HepG2 (cell line): Measurements from ENCODE around the gene TAB2. TPM values are rescaled to one million over a fixed set of nuclear protein-coding genes. Genes with fewer than 3 reads are reported as not detected.
A peak's percentile ranks its signal among the peaks of the same experiment; 100 is the strongest.

Experiments used
- ATAC-seq: fragments of 200-7000 bp; cut with Tn5 transposase; 3 replicates; pipeline ENCODE4 v1.9.1; 2020; ENCODE audit warnings: mild to moderate bottlenecking, moderate library complexity
- BruUV-seq: library from RNA; stranded (reverse); fragments of 400-500 nt; replicated peaks from 2 replicates; lab custom pipeline; 2021; lab: Mats Ljungman, UMichigan
- CTCF ChIA-PET: fragments of 300-600 bp; formaldehyde crosslinking; extraction: SDS; loops from one replicate; lab custom pipeline; 2021; ENCODE audit warnings: low total read pairs, inconsistent platforms, low intra/inter-chr PET ratio; lab: Yijun Ruan, JAX
- POLR2A ChIA-PET: fragments of 350-600 bp; sonication (Branson Sonifier 250); formaldehyde crosslinking; loops from one replicate; lab custom pipeline; 2020; ENCODE audit warnings: antibody characterized with exemption, inconsistent platforms; lab: Yijun Ruan, JAX
- DNase-seq: peaks from one replicate; pipeline ENCODE4 v3.0.0-alpha.2; 2015; ENCODE audit warnings: low spot score
- FAIRE-seq: peaks from 3 replicates; lab custom pipeline; 2011; peaks lifted over from hg19 to GRCh38; lab: Jason Lieb, UNC
- H2AFZ ChIP-seq: one replicate; pipeline ENCODE4 v1.6.1; 2011; ENCODE audit warnings: low read length, inconsistent platforms
- H3K27ac ChIP-seq: fragments of 300-600 bp; 3 replicates; pipeline ENCODE4 v1.8.0; 2011; ENCODE audit warnings: mixed run types, mild to moderate bottlenecking, mixed read lengths, low read length, inconsistent platforms; ENCODE audit not compliant: insufficient read depth; ENCODE audit errors: extremely low read length
- H3K27me3 ChIP-seq, 2 experiments: fragments of 200-600 bp in 1 of 2; 2 replicates in 1 of 2; 3 replicates in 1 of 2; pipeline versions ENCODE4 v1.6.0 to v1.8.0; 2011; ENCODE audit warnings: low read length in 2 of 2, mild to moderate bottlenecking in 2 of 2, moderate library complexity in 2 of 2, inconsistent platforms in 1 of 2; ENCODE audit not compliant: insufficient read depth in 2 of 2, control insufficient read depth in 1 of 2
- H3K36me3 ChIP-seq, 2 experiments: fragments of 200-600 bp in 1 of 2; replicated peaks in 1 of 2; 2 replicates in 1 of 2; 3 replicates in 1 of 2; pipeline versions ENCODE4 v1.5.1 to v1.8.0; 2011; ENCODE audit warnings: low read length in 2 of 2, inconsistent platforms in 1 of 2; ENCODE audit not compliant: insufficient read depth in 2 of 2, control insufficient read depth in 1 of 2
- H3K4me1 ChIP-seq: 2 replicates; pipeline ENCODE4 v1.5.1; 2012; ENCODE audit warnings: low read length, inconsistent platforms; ENCODE audit not compliant: insufficient read depth
- H3K4me2 ChIP-seq: 2 replicates; pipeline ENCODE4 v1.6.0; 2011; ENCODE audit warnings: low read depth, low read length, inconsistent platforms
- H3K4me3 ChIP-seq, 3 experiments: fragments of 200-600 bp in 1 of 3; sonication (generic), shearing (Covaris generic) in 1 of 3; replicated peaks in 1 of 3; 2 replicates each; pipeline ENCODE4 v1.5.1; 2011 to 2016; ENCODE audit warnings: low read length in 3 of 3, inconsistent platforms in 2 of 3, low read depth in 2 of 3, mild to moderate bottlenecking in 2 of 3, control low read depth in 1 of 3, mixed read lengths in 1 of 3; ENCODE audit not compliant: insufficient read depth in 1 of 3
- H3K79me2 ChIP-seq: one replicate; pipeline ENCODE4 v1.6.1; 2011; ENCODE audit warnings: low read length, inconsistent platforms; ENCODE audit not compliant: insufficient read depth
- H3K9ac ChIP-seq: 2 replicates; pipeline ENCODE4 v1.6.0; 2011; ENCODE audit warnings: mild to moderate bottlenecking, low read depth, low read length, inconsistent platforms; ENCODE audit not compliant: insufficient read depth
- H3K9me3 ChIP-seq: 2 replicates; pipeline ENCODE4 v1.5.1; 2012; ENCODE audit warnings: mild to moderate bottlenecking, low read length
- H4K20me1 ChIP-seq: 2 replicates; pipeline ENCODE4 v1.6.0; 2011; ENCODE audit warnings: inconsistent platforms, mild to moderate bottlenecking, low read length, moderate library complexity; ENCODE audit not compliant: insufficient read depth
- FOXA1 ChIP-seq, 2 experiments: fragments of 450-650 bp in 1 of 2; sonication (generic) in 1 of 2; formaldehyde crosslinking in 1 of 2; IDR thresholded peaks; 2 replicates each; pipeline versions ENCODE4 v1.4.0 to v1.6.1; 2016 to 2020; ENCODE audit warnings: missing genetic modification reagents in 1 of 2
- FOXA3 ChIP-seq: IDR thresholded peaks from 2 replicates; pipeline ENCODE4 v1.6.1; 2016; ENCODE audit warnings: missing genetic modification reagents, missing compliant biosample characterization
- HDAC2 ChIP-seq: sonication (generic); formaldehyde crosslinking; IDR thresholded peaks from 2 replicates; pipeline ENCODE4 v1.4.0; 2020; ENCODE audit warnings: missing genetic modification reagents
- RFX5 ChIP-seq: IDR thresholded peaks from 2 replicates; pipeline ENCODE4 v1.6.1; 2011; ENCODE audit warnings: low read depth, low read length, improper control_type of control experiment
- RNF2 ChIP-seq: fragments of 450-650 bp; conservative IDR thresholded peaks from 2 replicates; pipeline ENCODE4 v1.6.1; 2016; ENCODE audit warnings: low read depth
- TBX3 ChIP-seq: fragments of 450-650 bp; IDR thresholded peaks from 2 replicates; pipeline ENCODE4 v1.6.1; 2017; ENCODE audit warnings: antibody characterized with exemption, mild to moderate bottlenecking, inconsistent platforms, borderline replicate concordance
- ZNF225 ChIP-seq: sonication (generic); formaldehyde crosslinking; IDR thresholded peaks from 2 replicates; pipeline ENCODE4 v1.4.0; 2020; ENCODE audit warnings: mild to moderate bottlenecking, missing genetic modification reagents
- ZNF441 ChIP-seq: sonication (generic); formaldehyde crosslinking; IDR thresholded peaks from 2 replicates; pipeline ENCODE4 v1.7.0; 2021; ENCODE audit warnings: missing genetic modification reagents, borderline replicate concordance
- ZNF558 ChIP-seq: sonication (generic); formaldehyde crosslinking; IDR thresholded peaks from 2 replicates; pipeline ENCODE4 v1.9.0; 2022; ENCODE audit warnings: mild to moderate bottlenecking, missing genetic modification reagents, borderline replicate concordance
- WGBS: methylation state at CpG from one replicate; pipeline ENCODE4 v1.1.6; 2017; ENCODE audit warnings: low lambda C conversion rate; 5-methylcytosine and 5-hydroxymethylcytosine counted together
- in situ Hi-C: cut with HindIII; loops from 2 replicates; pipeline ENCODE4 v1.10.0; 2017; ENCODE audit warnings: low pct_unique_long_range_greater_than_20kb; ENCODE audit not compliant: extremely low pct_ligation_motif_present
- intact Hi-C: fragments of 100-400 bp; cut with micrococcal nuclease; formaldehyde crosslinking; loops from one replicate; pipeline ENCODE4 v1.10.0; 2022; ENCODE audit not compliant: unreplicated experiment
- polyA plus RNA-seq, 8 experiments: library from polyadenylated mRNA; depleted of rRNA in 3 of 8; stranded (reverse) in 7 of 8; unstranded in 1 of 8; fragments of >200 nt; fragmentation: Illumina TruSeq in 4 of 8; extraction: Trizol in 4 of 8; gene quantifications; 2 replicates each; pipeline versions ENCODE4 v1.2.1 to v1.2.3, GENCODE V29; 2011 to 2016; ENCODE audit warnings: low read depth in 4 of 8, missing spikeins in 1 of 8, mixed read lengths in 1 of 8; ENCODE audit not compliant: insufficient read depth in 1 of 8
- total RNA-seq, 5 experiments: library from RNA; depleted of rRNA; stranded (reverse); fragments of >200 nt; fragmentation: Illumina TruSeq; extraction: Trizol; gene quantifications; 2 replicates each; pipeline ENCODE4 v1.2.3, GENCODE V29; 2016; ENCODE audit warnings: low read depth in 1 of 5
- TF ChIP-seq, protein P1 (sequence below), 2 experiments: sonication (generic) in 1 of 2; formaldehyde crosslinking in 1 of 2; IDR thresholded peaks; 2 replicates each; pipeline versions ENCODE4 v1.5.1 to v1.6.1; 2011 to 2020; ENCODE audit warnings: borderline replicate concordance in 1 of 2, low read depth in 1 of 2, low read length in 1 of 2, mild to moderate bottlenecking in 1 of 2, missing genetic modification reagents in 1 of 2, moderate library complexity in 1 of 2
- TF ChIP-seq, protein P2 (sequence below): sonication (generic); formaldehyde crosslinking; IDR thresholded peaks from 2 replicates; pipeline ENCODE4 v1.4.0; 2020; ENCODE audit warnings: missing genetic modification reagents
- TF ChIP-seq, protein P3 (sequence below): sonication (generic); formaldehyde crosslinking; IDR thresholded peaks from 2 replicates; pipeline ENCODE4 v1.8.1; 2022; ENCODE audit warnings: mild to moderate bottlenecking, missing genetic modification reagents
- TF ChIP-seq, protein P4 (sequence below): sonication (generic); formaldehyde crosslinking; IDR thresholded peaks from 2 replicates; pipeline ENCODE4 v1.4.0; 2020; ENCODE audit warnings: mild to moderate bottlenecking, missing genetic modification reagents
- TF ChIP-seq, protein P5 (sequence below): sonication (generic); formaldehyde crosslinking; IDR thresholded peaks from 2 replicates; pipeline ENCODE4 v1.5.1; 2020; ENCODE audit warnings: missing genetic modification reagents, mild to moderate bottlenecking, borderline replicate concordance

TAB2 gene
- total and polyA plus RNA-seq, 2 of the 13 experiments (the other 11 are each of a cell fraction or from before 2014, with no cell fraction given): 23.7 to 50.2 TPM

DNA sequence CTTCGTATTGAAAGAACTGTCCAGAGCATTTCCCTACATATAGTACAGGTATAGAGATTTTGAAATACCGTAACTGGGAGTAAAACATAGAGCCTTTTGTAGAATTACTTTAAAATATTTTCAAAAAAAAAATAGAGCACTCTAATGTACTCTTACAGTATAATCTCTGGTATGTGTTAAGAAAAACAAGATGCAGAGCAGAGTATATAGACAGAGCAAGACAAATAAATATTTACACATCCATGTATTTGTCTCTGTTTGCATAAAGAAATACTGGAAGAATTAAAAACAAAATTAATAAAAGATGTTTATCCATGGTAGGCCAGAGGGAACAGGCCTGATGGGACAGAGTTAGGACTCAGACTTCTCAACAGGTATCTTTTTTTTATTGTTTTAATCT, 54.5 kb downstream of the TAB2 start:
- Histone ChIP-seq H3K4me1 (peaks cover 5% of the 10 kb centered on the region; the same call in 1 of the 2 replicates), H2AFZ (no peak overlapping the region), H3K9ac (no peak overlapping the region), H3K4me3 (no peak overlapping the region), H3K79me2 (peaks cover 13% of the 10 kb centered on the region), H3K27ac (no peak overlapping the region), H3K27me3 (no peaks in the 10 kb centered on the region), H4K20me1 (no peaks in the 10 kb centered on the region), H3K9me3 (no peaks in the 10 kb centered on the region), H3K36me3 (peaks cover 8 to 23% of the 10 kb centered on the region in 2 experiments; a peak in 4 of 5 replicates), H3K4me2 (no peak overlapping the region)
- no TSS peak for BruUV-seq
- ATAC-seq: no peak
- no peak for FAIRE-seq
- no peak for DNase-seq
- ChIA-PET POLR2A (no interaction called here), CTCF (no interaction called here)
- 97% methylated on average over 2 of the region's 2 CpGs for WGBS
- in situ Hi-C loops: no loop called here
- intact Hi-C loops: no loop called here
- TF ChIP-seq FOXA3 (CRISPR knock-in tag) (peak; percentile 34; the same call in 1 of the 2 replicates), ZNF225 (no peak), TBX3 (peak; percentile 65; the same call in 1 of the 2 replicates), ZNF441 (CRISPR knock-in tag) (no peak), RFX5 (no peak), HDAC2 (no peak), ZNF558 (CRISPR knock-in tag) (no peak), RNF2 (no peak), FOXA1 (IDR thresholded peaks at IDR 0.05) (peak; percentile 66; the same call in 1 of the 2 replicates), FOXA1 (CRISPR knock-in tag; IDR thresholded peaks at IDR 0.05) (no peak)
- TF ChIP-seq, protein P1, sequence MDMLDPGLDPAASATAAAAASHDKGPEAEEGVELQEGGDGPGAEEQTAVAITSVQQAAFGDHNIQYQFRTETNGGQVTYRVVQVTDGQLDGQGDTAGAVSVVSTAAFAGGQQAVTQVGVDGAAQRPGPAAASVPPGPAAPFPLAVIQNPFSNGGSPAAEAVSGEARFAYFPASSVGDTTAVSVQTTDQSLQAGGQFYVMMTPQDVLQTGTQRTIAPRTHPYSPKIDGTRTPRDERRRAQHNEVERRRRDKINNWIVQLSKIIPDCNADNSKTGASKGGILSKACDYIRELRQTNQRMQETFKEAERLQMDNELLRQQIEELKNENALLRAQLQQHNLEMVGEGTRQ (IDR thresholded peaks at IDR 0.05; ENCODE audit: low read depth, low read length): no peak
- TF ChIP-seq, protein P1 (CRISPR knock-in tag; IDR thresholded peaks at IDR 0.05; ENCODE audit: borderline replicate concordance): no peak
- TF ChIP-seq, protein P2, sequence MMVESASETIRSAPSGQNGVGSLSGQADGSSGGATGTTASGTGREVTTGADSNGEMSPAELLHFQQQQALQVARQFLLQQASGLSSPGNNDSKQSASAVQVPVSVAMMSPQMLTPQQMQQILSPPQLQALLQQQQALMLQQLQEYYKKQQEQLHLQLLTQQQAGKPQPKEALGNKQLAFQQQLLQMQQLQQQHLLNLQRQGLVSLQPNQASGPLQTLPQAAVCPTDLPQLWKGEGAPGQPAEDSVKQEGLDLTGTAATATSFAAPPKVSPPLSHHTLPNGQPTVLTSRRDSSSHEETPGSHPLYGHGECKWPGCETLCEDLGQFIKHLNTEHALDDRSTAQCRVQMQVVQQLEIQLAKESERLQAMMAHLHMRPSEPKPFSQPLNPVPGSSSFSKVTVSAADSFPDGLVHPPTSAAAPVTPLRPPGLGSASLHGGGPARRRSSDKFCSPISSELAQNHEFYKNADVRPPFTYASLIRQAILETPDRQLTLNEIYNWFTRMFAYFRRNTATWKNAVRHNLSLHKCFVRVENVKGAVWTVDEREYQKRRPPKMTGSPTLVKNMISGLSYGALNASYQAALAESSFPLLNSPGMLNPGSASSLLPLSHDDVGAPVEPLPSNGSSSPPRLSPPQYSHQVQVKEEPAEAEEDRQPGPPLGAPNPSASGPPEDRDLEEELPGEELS: no peak
- TF ChIP-seq, protein P3, sequence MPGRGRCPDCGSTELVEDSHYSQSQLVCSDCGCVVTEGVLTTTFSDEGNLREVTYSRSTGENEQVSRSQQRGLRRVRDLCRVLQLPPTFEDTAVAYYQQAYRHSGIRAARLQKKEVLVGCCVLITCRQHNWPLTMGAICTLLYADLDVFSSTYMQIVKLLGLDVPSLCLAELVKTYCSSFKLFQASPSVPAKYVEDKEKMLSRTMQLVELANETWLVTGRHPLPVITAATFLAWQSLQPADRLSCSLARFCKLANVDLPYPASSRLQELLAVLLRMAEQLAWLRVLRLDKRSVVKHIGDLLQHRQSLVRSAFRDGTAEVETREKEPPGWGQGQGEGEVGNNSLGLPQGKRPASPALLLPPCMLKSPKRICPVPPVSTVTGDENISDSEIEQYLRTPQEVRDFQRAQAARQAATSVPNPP (CRISPR knock-in tag): no peak
- TF ChIP-seq, protein P4, sequence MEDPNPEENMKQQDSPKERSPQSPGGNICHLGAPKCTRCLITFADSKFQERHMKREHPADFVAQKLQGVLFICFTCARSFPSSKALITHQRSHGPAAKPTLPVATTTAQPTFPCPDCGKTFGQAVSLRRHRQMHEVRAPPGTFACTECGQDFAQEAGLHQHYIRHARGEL (CRISPR knock-in tag): no peak
- TF ChIP-seq, protein P5, sequence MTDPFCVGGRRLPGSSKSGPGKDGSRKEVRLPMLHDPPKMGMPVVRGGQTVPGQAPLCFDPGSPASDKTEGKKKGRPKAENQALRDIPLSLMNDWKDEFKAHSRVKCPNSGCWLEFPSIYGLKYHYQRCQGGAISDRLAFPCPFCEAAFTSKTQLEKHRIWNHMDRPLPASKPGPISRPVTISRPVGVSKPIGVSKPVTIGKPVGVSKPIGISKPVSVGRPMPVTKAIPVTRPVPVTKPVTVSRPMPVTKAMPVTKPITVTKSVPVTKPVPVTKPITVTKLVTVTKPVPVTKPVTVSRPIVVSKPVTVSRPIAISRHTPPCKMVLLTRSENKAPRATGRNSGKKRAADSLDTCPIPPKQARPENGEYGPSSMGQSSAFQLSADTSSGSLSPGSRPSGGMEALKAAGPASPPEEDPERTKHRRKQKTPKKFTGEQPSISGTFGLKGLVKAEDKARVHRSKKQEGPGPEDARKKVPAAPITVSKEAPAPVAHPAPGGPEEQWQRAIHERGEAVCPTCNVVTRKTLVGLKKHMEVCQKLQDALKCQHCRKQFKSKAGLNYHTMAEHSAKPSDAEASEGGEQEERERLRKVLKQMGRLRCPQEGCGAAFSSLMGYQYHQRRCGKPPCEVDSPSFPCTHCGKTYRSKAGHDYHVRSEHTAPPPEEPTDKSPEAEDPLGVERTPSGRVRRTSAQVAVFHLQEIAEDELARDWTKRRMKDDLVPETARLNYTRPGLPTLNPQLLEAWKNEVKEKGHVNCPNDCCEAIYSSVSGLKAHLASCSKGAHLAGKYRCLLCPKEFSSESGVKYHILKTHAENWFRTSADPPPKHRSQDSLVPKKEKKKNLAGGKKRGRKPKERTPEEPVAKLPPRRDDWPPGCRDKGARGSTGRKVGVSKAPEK (CRISPR knock-in tag): no peak
